ENCODE results near the gene DOCK6. TPM values are rescaled to one million over a fixed set of nuclear protein-coding genes. Genes with fewer than 3 reads are reported as not detected.

Gene DOCK6
- total and polyA plus RNA-seq, 10 of the 15 experiments (the other 5 are each of a cell fraction or from before 2014, with no cell fraction given): 0.76 to 24.8 (median 4.7) TPM

DNA sequence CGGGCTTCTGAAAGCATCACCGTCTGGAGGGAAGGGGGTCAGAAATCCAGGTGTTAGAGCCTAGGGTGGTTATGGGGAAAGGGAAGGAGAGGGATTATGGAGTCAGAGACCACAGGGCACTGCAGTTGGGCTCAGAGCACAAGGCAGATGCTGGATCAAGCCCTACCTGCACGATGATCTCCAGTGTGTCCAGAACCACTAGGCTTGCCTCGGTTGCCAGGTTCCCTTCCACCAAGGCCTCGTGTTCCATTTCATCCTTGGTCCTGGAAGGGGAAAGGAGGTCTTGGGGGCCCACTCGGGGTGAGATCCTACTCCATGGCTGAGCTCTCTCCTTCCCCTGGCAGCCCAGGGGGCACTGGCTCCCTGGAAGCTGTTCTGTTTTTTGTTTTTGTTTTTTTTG is 47.9 kb downstream of the DOCK6 start:
- no peaks in the 10 kb centered on the region for H4K20me1 ChIP-seq (ENCODE audit: control insufficient read depth, insufficient read depth)
- no peak for FAIRE-seq
- WGBS (ENCODE audit: insufficient coverage, insufficient replicate concordance, low lambda C conversion rate, missing lambda C conversion rate): 56% methylated on average over 6 of the region's 6 CpGs
- no peak overlapping the region for H3K9ac ChIP-seq (ENCODE audit: control insufficient read depth, insufficient read depth, low read length)
- no peaks in the 10 kb centered on the region for H3K79me2 ChIP-seq (ENCODE audit: control insufficient read depth, insufficient read depth, low read length)
- POLR2A ChIA-PET: interaction anchor here (0.6 to 1.5 kb wide), 2 partner anchors 13 to 26 kb away, joined by 3 to 4 read pairs; no protein-coding TSS in a partner anchor
- in situ Hi-C loops (cut with MboI): no loop called here
- no peak for TF ChIP-seq FOXM1 (IDR thresholded peaks at IDR 0.05; ENCODE audit: low read depth, low read length)
- TF ChIP-seq SRF (IDR thresholded peaks at IDR 0.05; ENCODE audit: low read depth in 2 of 2, low read length in 2 of 2): no peak
- no peak for TF ChIP-seq IRF4 (IDR thresholded peaks at IDR 0.05; ENCODE audit: low read depth, low read length)
- no peak for TF ChIP-seq MYC (IDR thresholded peaks at IDR 0.05; ENCODE audit: insufficient read depth, insufficient read length, insufficient replicate concordance, low read length, severe bottlenecking)
- TF ChIP-seq, protein P1, sequence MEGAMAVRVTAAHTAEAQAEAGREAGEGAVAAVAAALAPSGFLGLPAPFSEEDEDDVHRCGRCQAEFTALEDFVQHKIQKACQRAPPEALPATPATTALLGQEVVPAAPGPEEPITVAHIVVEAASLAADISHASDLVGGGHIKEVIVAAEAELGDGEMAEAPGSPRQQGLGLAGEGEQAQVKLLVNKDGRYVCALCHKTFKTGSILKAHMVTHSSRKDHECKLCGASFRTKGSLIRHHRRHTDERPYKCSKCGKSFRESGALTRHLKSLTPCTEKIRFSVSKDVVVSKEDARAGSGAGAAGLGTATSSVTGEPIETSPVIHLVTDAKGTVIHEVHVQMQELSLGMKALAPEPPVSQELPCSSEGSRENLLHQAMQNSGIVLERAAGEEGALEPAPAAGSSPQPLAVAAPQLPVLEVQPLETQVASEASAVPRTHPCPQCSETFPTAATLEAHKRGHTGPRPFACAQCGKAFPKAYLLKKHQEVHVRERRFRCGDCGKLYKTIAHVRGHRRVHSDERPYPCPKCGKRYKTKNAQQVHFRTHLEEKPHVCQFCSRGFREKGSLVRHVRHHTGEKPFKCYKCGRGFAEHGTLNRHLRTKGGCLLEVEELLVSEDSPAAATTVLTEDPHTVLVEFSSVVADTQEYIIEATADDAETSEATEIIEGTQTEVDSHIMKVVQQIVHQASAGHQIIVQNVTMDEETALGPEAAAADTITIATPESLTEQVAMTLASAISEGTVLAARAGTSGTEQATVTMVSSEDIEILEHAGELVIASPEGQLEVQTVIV (IDR thresholded peaks at IDR 0.05; ENCODE audit: borderline replicate concordance, partially characterized antibody): no peak
- no peak for TF ChIP-seq CBFB (IDR thresholded peaks at IDR 0.05; ENCODE audit: low read depth)
- TF ChIP-seq, protein P2, sequence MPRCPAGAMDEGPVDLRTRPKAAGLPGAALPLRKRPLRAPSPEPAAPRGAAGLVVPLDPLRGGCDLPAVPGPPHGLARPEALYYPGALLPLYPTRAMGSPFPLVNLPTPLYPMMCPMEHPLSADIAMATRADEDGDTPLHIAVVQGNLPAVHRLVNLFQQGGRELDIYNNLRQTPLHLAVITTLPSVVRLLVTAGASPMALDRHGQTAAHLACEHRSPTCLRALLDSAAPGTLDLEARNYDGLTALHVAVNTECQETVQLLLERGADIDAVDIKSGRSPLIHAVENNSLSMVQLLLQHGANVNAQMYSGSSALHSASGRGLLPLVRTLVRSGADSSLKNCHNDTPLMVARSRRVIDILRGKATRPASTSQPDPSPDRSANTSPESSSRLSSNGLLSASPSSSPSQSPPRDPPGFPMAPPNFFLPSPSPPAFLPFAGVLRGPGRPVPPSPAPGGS (IDR thresholded peaks at IDR 0.05; ENCODE audit: borderline replicate concordance, insufficient read depth, low read depth, low read length, poor library complexity, severe bottlenecking): no peak
- no peak for TF ChIP-seq ZBED1 (IDR thresholded peaks at IDR 0.05; ENCODE audit: borderline replicate concordance)
- no peak for TF ChIP-seq RBBP5 (conservative IDR thresholded peaks at IDR 0.05)
- no peak for TF ChIP-seq GATAD2B (conservative IDR thresholded peaks at IDR 0.05; ENCODE audit: low read depth)
- TF ChIP-seq ZNF384 (IDR thresholded peaks at IDR 0.05; ENCODE audit: borderline replicate concordance, low read depth, low read length): no peak
- no peak for TF ChIP-seq MTA2 (IDR thresholded peaks at IDR 0.05; ENCODE audit: low read depth)
- no peak for TF ChIP-seq BHLHE40 (IDR thresholded peaks at IDR 0.05; ENCODE audit: borderline replicate concordance in 1 of 2, low read depth in 2 of 2, low read length in 1 of 2)
- TF ChIP-seq MYB (IDR thresholded peaks at IDR 0.05; ENCODE audit: borderline replicate concordance, low read depth, low read length): no peak
- TF ChIP-seq, protein P3, sequence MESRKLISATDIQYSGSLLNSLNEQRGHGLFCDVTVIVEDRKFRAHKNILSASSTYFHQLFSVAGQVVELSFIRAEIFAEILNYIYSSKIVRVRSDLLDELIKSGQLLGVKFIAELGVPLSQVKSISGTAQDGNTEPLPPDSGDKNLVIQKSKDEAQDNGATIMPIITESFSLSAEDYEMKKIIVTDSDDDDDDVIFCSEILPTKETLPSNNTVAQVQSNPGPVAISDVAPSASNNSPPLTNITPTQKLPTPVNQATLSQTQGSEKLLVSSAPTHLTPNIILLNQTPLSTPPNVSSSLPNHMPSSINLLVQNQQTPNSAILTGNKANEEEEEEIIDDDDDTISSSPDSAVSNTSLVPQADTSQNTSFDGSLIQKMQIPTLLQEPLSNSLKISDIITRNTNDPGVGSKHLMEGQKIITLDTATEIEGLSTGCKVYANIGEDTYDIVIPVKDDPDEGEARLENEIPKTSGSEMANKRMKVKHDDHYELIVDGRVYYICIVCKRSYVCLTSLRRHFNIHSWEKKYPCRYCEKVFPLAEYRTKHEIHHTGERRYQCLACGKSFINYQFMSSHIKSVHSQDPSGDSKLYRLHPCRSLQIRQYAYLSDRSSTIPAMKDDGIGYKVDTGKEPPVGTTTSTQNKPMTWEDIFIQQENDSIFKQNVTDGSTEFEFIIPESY (IDR thresholded peaks at IDR 0.05): no peak
- TF ChIP-seq STAT1 (conservative IDR thresholded peaks at IDR 0.05): no peak
- intact Hi-C loops (cut with micrococcal nuclease; ENCODE audit: unreplicated experiment): no loop called here
- H3K4me2 ChIP-seq (ENCODE audit: control insufficient read depth, insufficient read depth): no peak overlapping the region
- RAD21 ChIA-PET (ENCODE audit: unreplicated experiment): no interaction called here
- H3K27me3 ChIP-seq (replicated peaks in 1 of 2; ENCODE audit: control insufficient read depth in 2 of 2, insufficient read depth in 2 of 2, low read length in 1 of 2): no peaks in the 10 kb centered on the region
- CTCF ChIA-PET: interaction anchor here (1.0 kb wide), 1 partner anchor 10 kb away, joined by 3 read pairs; no protein-coding TSS in a partner anchor
- H3K36me3 ChIP-seq (ENCODE audit: control insufficient read depth in 2 of 2, insufficient read depth in 2 of 2, low read length in 1 of 2): no peaks in the 10 kb centered on the region
- ATAC-seq: no peak
- no peak overlapping the region for H3K4me3 ChIP-seq
- H3K9me3 ChIP-seq (replicated peaks; ENCODE audit: control insufficient read depth, insufficient read depth, low read length): no peaks in the 10 kb centered on the region; the same call in 2 of the 3 replicates
- no TSS peak for BruUV-seq (replicated peaks)
- SMC1A ChIA-PET (ENCODE audit: uncharacterized antibody, unreplicated experiment): interaction anchor here (1.1 kb wide), 1 partner anchor 17 kb away, joined by 4 read pairs; no protein-coding TSS in a partner anchor
- H2AFZ ChIP-seq (ENCODE audit: control insufficient read depth, low read depth, low read length): no peak overlapping the region
- H3K27ac ChIP-seq (ENCODE audit: control insufficient read depth, insufficient read depth): no peak overlapping the region
- DNase-seq (ENCODE audit: low read depth, low spot score): no peak
- no peaks in the 10 kb centered on the region for H3K4me1 ChIP-seq (ENCODE audit: control insufficient read depth, insufficient read depth, low read length)
